GM12878 (cell line): ENCODE data around the gene TRAF3. TPM values are rescaled to one million over a fixed set of nuclear protein-coding genes. Genes with fewer than 3 reads are reported as not detected.
"Not testable (repeated sequence)": the region's sequence is repeated elsewhere in the genome, so short reads cannot be mapped to it uniquely, and the experiment has no call there.

Experiments used
- ATAC-seq: fragments of 200-7000 bp; cut with Tn5 transposase; 3 replicates; pipeline ENCODE4 v1.9.1; 2020; ENCODE audit warnings: mild to moderate bottlenecking, moderate library complexity
- BruUV-seq: library from RNA; stranded (reverse); fragments of 400-500 nt; replicated peaks from 2 replicates; lab custom pipeline; 2021; lab: Mats Ljungman, UMichigan
- CTCF ChIA-PET: fragments of 300-600 bp; sonication (Branson Sonifier 250); formaldehyde crosslinking; extraction: SDS; loops from one replicate; lab custom pipeline; 2021; ENCODE audit warnings: inconsistent platforms; lab: Yijun Ruan, JAX
- POLR2A ChIA-PET: fragments of 350-600 bp; formaldehyde crosslinking; extraction: SDS; loops from one replicate; lab custom pipeline; 2021; ENCODE audit warnings: inconsistent platforms; lab: Charles Lee
- RAD21 ChIA-PET: fragments of 300-600 bp; sonication (Branson Sonifier 250); formaldehyde crosslinking; loops from one replicate; lab custom pipeline; 2023; ENCODE audit warnings: antibody characterized with exemption; ENCODE audit not compliant: unreplicated experiment; lab: Charles Lee
- SMC1A ChIA-PET: fragments of 300-600 bp; sonication (Branson Sonifier 250); formaldehyde crosslinking; loops from one replicate; lab custom pipeline; 2023; ENCODE audit not compliant: unreplicated experiment, uncharacterized antibody; lab: Charles Lee
- DNase-seq: peaks from one replicate; pipeline ENCODE4 v3.0.0-alpha.2; 2011; ENCODE audit warnings: low read depth, low spot score
- FAIRE-seq: peaks from 3 replicates; lab custom pipeline; 2011; peaks lifted over from hg19 to GRCh38; lab: Jason Lieb, UNC
- H2AFZ ChIP-seq: 2 replicates; pipeline ENCODE4 v1.6.0; 2011; ENCODE audit warnings: low read depth, low read length, control low read depth; ENCODE audit not compliant: control insufficient read depth
- H3K27ac ChIP-seq: 2 replicates; pipeline ENCODE4 v1.5.1; 2011; ENCODE audit warnings: control low read depth; ENCODE audit not compliant: control insufficient read depth, insufficient read depth
- H3K27me3 ChIP-seq, 2 experiments: replicated peaks in 1 of 2; 2 replicates each; pipeline versions ENCODE4 v1.6.0 to v1.6.1; 2011; ENCODE audit warnings: low read length in 1 of 2; ENCODE audit not compliant: control insufficient read depth in 2 of 2, insufficient read depth in 2 of 2
- H3K36me3 ChIP-seq, 2 experiments: 2 replicates each; pipeline ENCODE4 v1.5.1; 2011; ENCODE audit warnings: low read length in 1 of 2; ENCODE audit not compliant: control insufficient read depth in 2 of 2, insufficient read depth in 2 of 2
- H3K4me1 ChIP-seq: 2 replicates; pipeline ENCODE4 v1.6.1; 2011; ENCODE audit warnings: mild to moderate bottlenecking, low read length, moderate library complexity, mixed read lengths; ENCODE audit not compliant: control insufficient read depth, insufficient read depth
- H3K4me2 ChIP-seq: 2 replicates; pipeline ENCODE4 v1.6.0; 2011; ENCODE audit warnings: control low read depth; ENCODE audit not compliant: control insufficient read depth, insufficient read depth
- H3K4me3 ChIP-seq: fragments of 200-600 bp; sonication (generic); 2 replicates; pipeline ENCODE4 v1.5.1; 2016
- H3K79me2 ChIP-seq: 2 replicates; pipeline ENCODE4 v1.6.0; 2011; ENCODE audit warnings: low read length; ENCODE audit not compliant: control insufficient read depth, insufficient read depth
- H3K9ac ChIP-seq: 2 replicates; pipeline ENCODE4 v1.8.0; 2011; ENCODE audit warnings: low read length, control low read depth, mixed read lengths; ENCODE audit not compliant: control insufficient read depth, insufficient read depth
- H3K9me3 ChIP-seq: replicated peaks from 3 replicates; pipeline ENCODE4 v1.5.1; 2011; ENCODE audit warnings: mild to moderate bottlenecking, low read length; ENCODE audit not compliant: control insufficient read depth, insufficient read depth
- H4K20me1 ChIP-seq: 2 replicates; pipeline ENCODE4 v1.6.0; 2011; ENCODE audit not compliant: control insufficient read depth, insufficient read depth
- HDAC6 ChIP-seq: fragments of 200-600 bp; sonication (generic); IDR thresholded peaks from one replicate; pipeline ENCODE4 v1.8.0; 2017; ENCODE audit warnings: antibody characterized with exemption; ENCODE audit not compliant: unreplicated experiment
- POLR2A ChIP-seq: IDR thresholded peaks from 2 replicates; pipeline ENCODE4 v1.6.1; 2011; ENCODE audit warnings: low read depth, mild to moderate bottlenecking, low read length
- ZNF217 ChIP-seq: fragments of 450-650 bp; IDR thresholded peaks from 2 replicates; pipeline ENCODE4 v1.6.1; 2017; ENCODE audit warnings: antibody characterized with exemption, mild to moderate bottlenecking
- WGBS: methylation state at CpG from one replicate; pipeline ENCODE4 v1.1.6; 2016; ENCODE audit warnings: low lambda C conversion rate; ENCODE audit not compliant: insufficient replicate concordance, insufficient coverage; ENCODE audit errors: missing lambda C conversion rate; 5-methylcytosine and 5-hydroxymethylcytosine counted together
- in situ Hi-C: fragments of 300-500 bp; cut with MboI; formaldehyde crosslinking; loops from 9 replicates; pipeline ENCODE4 v1.14.3; 2018; ENCODE audit warnings: mixed read lengths
- intact Hi-C: fragments of 100-400 bp; cut with micrococcal nuclease; formaldehyde crosslinking; loops from one replicate; pipeline ENCODE4 v1.14.2; 2022; ENCODE audit not compliant: unreplicated experiment
- polyA plus RNA-seq, 11 experiments: library from polyadenylated mRNA; depleted of rRNA in 4 of 11; unstranded in 6 of 11; stranded (reverse) in 5 of 11; fragments of >200 nt; fragmentation: Nextera tagmentation in 4 of 11; fragmentation: Illumina TruSeq in 1 of 11; extraction: Ambion mirVana in 4 of 11; extraction: Trizol in 1 of 11; gene quantifications; 1 replicate in 1 of 11; 2 replicates in 10 of 11; pipeline versions ENCODE4 v1.2.1 to v1.2.3, GENCODE V29; 2011 to 2016; ENCODE audit warnings: inconsistent platforms in 2 of 11, missing spikeins in 2 of 11, low read depth in 1 of 11
- total RNA-seq, 4 experiments: library from RNA; depleted of rRNA in 3 of 4; stranded (reverse); fragments of >200 nt in 3 of 4; fragmentation: Illumina TruSeq in 1 of 4; extraction: Trizol in 1 of 4; gene quantifications; 2 replicates each; pipeline versions ENCODE4 v1.2.1 to v1.2.3, GENCODE V29; 2013 to 2021

Gene TRAF3
- total and polyA plus RNA-seq, 10 of the 15 experiments (the other 5 are each of a cell fraction or from before 2014, with no cell fraction given): 3.0 to 70.1 (median 36.5) TPM

DNA sequence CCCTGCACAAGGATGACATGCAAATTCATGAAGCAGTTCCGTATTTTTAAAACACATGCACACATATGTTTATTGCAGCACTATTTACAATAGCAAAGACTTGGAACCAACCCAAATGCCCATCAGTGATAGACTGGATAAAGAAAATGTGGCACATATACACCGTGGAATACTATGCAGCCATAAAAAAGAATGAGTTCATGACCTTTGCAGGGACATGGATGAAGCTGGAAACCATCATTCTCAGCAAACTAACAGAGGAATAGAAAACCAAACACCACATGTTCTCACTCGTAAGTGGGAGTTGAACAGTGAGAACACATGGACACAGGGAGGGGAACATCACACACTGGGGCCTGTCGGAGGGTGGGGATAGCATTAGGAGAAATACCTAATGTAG is 88.7 kb downstream of the TRAF3 start:
- H3K9me3 ChIP-seq, H3K4me3 ChIP-seq, BruUV-seq, FAIRE-seq, H2AFZ ChIP-seq, H3K4me2 ChIP-seq, H3K9ac ChIP-seq, intact Hi-C loops, ATAC-seq, DNase-seq, H3K27ac ChIP-seq, H3K27me3 ChIP-seq, in situ Hi-C loops, POLR2A ChIA-PET, SMC1A ChIA-PET, H4K20me1 ChIP-seq: not testable (repeated sequence)
- CTCF ChIA-PET: interaction anchor here (1.3 kb wide), 1 partner anchor 11 kb away, joined by 4 read pairs; no protein-coding TSS in a partner anchor
- H3K79me2 ChIP-seq: peaks cover 75% of the 10 kb centered on the region
- TF ChIP-seq ZNF217: 0 out of 2 replicates have a peak, but pooled peaks have one; percentile 29
- RAD21 ChIA-PET: interaction anchor here (1.0 kb wide), 1 partner anchor 171 kb away, joined by 5 read pairs; no protein-coding TSS in a partner anchor
- H3K36me3 ChIP-seq: peaks cover 22 to 35% of the 10 kb centered on the region in 2 experiments
- 79% methylated on average over 4 of the region's 4 CpGs for WGBS
- peaks cover 25% of the 10 kb centered on the region for H3K4me1 ChIP-seq

DNA sequence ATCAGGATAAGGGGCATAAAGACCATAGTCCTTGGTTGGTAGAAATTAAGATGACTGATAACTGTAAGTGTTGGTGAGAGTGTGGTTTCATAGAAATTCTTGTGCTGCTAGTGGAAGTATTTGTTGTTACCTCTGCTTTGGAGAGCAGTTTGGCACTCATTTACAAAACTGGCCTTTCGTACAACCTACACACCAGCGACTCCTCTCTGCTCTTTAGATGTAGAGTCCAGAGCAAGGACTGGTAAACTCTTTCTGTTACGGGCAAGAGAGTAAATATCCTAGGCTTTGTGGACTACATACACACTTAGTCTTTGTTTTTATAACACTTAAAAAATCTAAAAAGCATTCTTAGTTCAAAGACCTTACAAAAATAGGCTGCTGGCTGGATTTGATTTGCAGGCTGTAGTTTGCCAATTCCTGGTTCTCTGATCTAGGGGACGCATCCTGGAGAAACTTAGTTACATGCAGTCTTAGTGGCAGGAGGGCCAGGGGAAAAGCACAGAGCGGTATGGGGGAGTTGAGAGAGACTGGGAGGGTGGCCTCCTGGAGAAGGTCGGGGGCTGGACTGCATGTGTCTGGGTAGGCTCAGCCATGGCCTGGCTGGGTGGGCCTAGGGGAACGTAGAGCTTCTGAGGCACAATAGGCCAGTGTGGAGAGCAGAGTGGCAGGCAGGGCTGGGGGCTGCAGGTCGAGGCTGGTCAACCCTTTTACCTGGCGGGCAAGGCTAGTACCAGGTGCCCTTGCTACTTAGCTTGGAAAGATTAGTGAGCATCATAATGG is 89.9 kb downstream of the TRAF3 start:
- Histone ChIP-seq H3K27me3 (no peaks in the 10 kb centered on the region), H3K36me3 (peaks cover 30 to 39% of the 10 kb centered on the region in 2 experiments), H3K9me3 (peaks cover 2% of the 10 kb centered on the region; the same call in 2 of the 3 replicates), H4K20me1 (peaks cover 9% of the 10 kb centered on the region; the same call in 1 of the 2 replicates), H3K27ac (no peak overlapping the region), H3K4me2 (no peak overlapping the region), H3K79me2 (peaks cover 64% of the 10 kb centered on the region), H3K9ac (no peak overlapping the region), H3K4me3 (no peak overlapping the region), H3K4me1 (peaks cover 29% of the 10 kb centered on the region), H2AFZ (no peak overlapping the region)
- in situ Hi-C loops: no loop called here
- TF ChIP-seq POLR2A: peak; percentile 48; the same call in 1 of the 2 replicates
- no peak for TF ChIP-seq HDAC6
- FAIRE-seq (no peak), ATAC-seq (no peak), DNase-seq (no peak)
- intact Hi-C loops: no loop called here
- CTCF ChIA-PET: interaction anchor here (0.6 to 1.3 kb wide), 2 partner anchors 10 to 20 kb away, joined by 3 to 4 read pairs; no protein-coding TSS in a partner anchor
- 90% methylated on average over 9 of the region's 9 CpGs for WGBS
- RAD21 ChIA-PET: no interaction called here
- POLR2A ChIA-PET: no interaction called here
- SMC1A ChIA-PET: interaction anchor here (0.7 kb wide), 1 partner anchor 172 kb away, joined by 3 read pairs; no protein-coding TSS in a partner anchor
- TSS peak; percentile 43 for BruUV-seq
